ENCODE measurements around the gene TP53AIP1.

GRCh38 chr11:128928400-128928799 is 14.3 kb downstream of the TP53AIP1 start:
- no peak for TF ChIP-seq CTCF (IDR thresholded peaks at IDR 0.05)
- TF ChIP-seq CHD4 (IDR thresholded peaks at IDR 0.05; ENCODE audit: borderline replicate concordance) = no peak
- no peak for TF ChIP-seq TP53 (CRISPR knock-in tag; IDR thresholded peaks at IDR 0.05)
- no peak for TF ChIP-seq SREBF2 (IDR thresholded peaks at IDR 0.05)
- no peak for TF ChIP-seq USF2 (IDR thresholded peaks at IDR 0.05)
- TF ChIP-seq POLR2A (IDR thresholded peaks at IDR 0.05; ENCODE audit: low read length) = no peak
- no peak for TF ChIP-seq ZSCAN20 (CRISPR knock-in tag; IDR thresholded peaks at IDR 0.05)
- no peak for TF ChIP-seq MAX (IDR thresholded peaks at IDR 0.05)
- TF ChIP-seq CEBPB (IDR thresholded peaks at IDR 0.05) = no peak
- TF ChIP-seq, protein P1, sequence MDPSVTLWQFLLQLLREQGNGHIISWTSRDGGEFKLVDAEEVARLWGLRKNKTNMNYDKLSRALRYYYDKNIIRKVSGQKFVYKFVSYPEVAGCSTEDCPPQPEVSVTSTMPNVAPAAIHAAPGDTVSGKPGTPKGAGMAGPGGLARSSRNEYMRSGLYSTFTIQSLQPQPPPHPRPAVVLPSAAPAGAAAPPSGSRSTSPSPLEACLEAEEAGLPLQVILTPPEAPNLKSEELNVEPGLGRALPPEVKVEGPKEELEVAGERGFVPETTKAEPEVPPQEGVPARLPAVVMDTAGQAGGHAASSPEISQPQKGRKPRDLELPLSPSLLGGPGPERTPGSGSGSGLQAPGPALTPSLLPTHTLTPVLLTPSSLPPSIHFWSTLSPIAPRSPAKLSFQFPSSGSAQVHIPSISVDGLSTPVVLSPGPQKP (IDR thresholded peaks at IDR 0.05; ENCODE audit: low read depth, low read length) = no peak
- TF ChIP-seq EP300 (IDR thresholded peaks at IDR 0.05) = no peak
- no peak for TF ChIP-seq JUNB (IDR thresholded peaks at IDR 0.05)
- no peak for TF ChIP-seq NPAS2 (CRISPR knock-in tag; IDR thresholded peaks at IDR 0.05; ENCODE audit: borderline replicate concordance)

Data from A549 (cell line).